NCI-H2171 treated with DMSO at 0.1 percent for 48 hours (cell line): ENCODE results near the gene SOHLH1.

Experiments
- DNase-seq: peaks from one replicate; lab custom pipeline; 2025; lab: John Stamatoyannopoulos, UW

SOHLH1 gene

DNA sequence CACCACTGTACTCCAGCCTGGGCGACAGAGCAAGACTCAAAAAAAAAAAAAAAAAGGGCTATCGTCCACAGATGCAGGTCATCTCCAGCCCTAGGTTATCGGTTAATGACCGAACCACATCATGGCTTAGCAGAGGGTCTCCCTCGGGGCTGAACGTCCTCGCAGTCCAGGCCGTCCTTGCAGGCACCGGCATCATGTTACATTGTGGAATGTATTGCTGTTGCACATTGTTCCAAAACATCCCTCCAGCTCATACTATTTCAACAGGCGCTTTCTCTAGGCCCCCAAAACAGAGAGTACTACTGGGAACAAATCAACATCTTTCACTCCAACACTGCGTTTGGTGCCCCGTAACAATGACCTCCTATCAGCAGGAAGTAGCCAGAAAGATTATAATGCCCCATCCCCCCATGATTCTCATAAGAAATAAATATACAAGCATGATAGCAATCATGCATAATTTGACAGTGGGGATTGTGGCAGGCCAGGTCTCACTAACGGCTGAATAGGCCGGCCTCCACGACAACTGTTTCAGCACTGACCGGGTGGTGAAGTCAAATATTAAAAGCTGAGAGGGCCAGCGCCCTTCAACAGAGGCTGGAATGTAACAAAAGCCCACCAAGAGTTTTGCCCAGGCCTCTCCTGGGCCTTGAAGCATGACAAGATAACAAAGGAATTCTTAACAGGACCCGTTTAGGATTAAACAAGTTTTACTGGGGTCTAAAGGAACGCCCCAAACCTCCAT, 37.3 kb downstream of the SOHLH1 start:
- DNase-seq, result no peak

DNA sequence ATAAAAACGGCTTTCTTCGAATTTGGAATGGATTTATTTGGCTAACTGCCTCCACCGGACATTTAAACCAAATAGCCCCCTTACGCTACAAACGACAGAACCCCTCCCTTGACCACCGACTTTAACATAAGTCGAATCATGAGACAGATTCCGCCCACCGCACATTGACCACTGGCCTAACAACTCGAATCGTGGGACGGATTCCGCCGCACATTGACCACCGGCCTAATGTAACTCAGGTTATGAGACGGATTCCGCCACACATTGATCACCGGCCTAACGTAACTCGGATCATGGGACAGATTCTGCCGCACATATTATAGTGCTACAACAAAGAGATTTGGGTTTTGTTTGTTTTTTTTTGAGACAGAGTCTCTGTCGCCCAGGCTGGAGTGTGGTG, 38.9 kb downstream of the SOHLH1 start:
- DNase-seq, result no peak

DNA sequence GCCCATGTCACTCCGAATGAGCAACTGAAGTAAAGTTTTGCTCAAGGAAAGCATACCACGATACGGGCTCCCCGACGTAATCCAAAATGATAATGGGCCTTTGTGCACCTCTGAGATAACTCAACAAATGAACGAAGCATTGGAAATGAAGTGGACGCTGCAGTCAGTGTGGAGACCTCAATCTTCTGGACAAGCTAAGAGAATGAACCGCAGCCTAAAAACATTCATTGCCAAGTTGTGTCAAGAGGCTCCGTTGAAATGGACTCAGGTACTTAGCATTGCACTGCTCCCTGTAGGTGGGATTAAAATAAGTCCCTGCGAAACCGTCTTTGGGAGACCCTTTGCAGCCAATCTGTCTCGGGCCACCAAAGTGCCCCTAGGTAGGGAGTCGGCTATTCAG, 40.0 kb downstream of the SOHLH1 start:
- no peak for DNase-seq

DNA sequence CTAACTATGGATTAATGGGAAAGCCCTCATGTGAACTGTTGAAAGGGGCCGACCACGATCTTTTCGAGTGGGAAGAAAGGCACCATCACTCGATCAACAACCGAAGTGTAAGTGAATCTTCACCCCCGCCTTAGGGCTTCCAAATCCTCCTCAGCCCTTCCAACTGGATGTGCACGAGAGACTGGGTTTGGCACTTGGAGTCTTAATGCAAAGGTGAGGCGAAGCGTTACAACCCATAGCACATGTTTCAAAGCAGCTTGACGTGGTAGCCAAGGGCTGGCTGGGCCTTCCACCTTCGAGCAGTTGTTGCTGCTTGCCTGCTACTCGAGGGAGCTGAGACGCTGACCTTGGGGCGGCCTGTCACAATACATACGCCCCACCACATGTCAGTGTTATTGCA, 41.9 kb downstream of the SOHLH1 start:
- DNase-seq, result no peak

DNA sequence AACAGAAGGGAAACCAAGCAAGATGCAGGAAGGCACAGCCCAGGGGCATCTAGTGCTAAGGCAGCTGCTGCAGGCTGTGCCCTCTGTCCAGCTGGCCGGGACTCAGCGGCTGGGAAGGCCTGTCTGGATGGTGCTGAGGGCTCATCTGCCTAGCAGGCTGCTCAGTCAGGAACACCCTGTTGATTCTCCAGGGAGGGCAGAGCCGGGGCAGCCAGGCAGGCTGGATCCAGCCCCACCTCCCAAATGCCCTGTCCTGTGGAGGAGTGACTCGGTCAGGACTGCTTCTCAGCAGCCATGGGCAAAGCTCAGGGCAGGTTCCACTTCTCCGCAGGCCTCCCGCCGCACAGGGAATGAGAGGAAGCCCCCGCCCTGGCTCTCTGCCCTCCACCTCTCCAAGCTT, 44.0 kb downstream of the SOHLH1 start:
- DNase-seq, result no peak

DNA sequence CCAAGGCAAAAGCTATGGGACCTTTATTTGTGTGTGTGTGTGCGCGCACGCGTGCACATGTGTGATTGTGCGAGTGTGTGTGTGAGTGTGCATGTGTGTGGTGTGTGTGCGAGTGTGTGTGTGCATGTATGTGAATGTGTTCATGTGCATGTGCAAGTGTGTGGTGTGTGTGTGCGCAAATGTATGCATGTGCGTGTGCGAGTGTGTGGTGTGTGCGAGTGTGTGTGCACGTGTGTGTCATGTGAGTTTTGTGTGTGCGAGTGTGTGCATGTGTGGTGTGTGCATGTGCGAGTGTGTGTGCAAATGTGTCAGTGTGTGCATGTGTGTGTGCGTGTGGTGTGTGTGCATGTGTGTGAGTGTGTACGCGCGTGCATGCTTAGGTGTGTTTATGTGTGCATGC, 48.9 kb downstream of the SOHLH1 start:
- DNase-seq, result no peak

DNA sequence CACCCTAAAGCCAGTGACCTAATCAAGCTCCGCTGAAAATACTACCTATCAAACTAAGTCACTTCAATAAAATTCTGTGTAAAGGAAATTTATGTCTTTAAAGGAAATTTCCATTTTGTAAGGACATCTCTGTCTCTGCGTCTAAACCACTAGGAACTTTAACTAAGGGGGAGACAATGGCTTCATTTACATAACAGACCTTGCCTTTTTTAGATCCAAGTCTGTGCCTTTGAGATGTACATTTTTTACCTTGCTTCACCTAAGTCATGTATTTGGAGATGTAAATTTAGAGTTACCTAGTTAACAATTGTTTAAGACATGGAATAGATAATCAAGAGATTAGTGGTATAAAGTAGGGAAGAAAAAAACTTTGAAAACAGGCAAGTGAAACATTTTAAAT, 49.8 kb downstream of the SOHLH1 start:
- DNase-seq, result no peak

DNA sequence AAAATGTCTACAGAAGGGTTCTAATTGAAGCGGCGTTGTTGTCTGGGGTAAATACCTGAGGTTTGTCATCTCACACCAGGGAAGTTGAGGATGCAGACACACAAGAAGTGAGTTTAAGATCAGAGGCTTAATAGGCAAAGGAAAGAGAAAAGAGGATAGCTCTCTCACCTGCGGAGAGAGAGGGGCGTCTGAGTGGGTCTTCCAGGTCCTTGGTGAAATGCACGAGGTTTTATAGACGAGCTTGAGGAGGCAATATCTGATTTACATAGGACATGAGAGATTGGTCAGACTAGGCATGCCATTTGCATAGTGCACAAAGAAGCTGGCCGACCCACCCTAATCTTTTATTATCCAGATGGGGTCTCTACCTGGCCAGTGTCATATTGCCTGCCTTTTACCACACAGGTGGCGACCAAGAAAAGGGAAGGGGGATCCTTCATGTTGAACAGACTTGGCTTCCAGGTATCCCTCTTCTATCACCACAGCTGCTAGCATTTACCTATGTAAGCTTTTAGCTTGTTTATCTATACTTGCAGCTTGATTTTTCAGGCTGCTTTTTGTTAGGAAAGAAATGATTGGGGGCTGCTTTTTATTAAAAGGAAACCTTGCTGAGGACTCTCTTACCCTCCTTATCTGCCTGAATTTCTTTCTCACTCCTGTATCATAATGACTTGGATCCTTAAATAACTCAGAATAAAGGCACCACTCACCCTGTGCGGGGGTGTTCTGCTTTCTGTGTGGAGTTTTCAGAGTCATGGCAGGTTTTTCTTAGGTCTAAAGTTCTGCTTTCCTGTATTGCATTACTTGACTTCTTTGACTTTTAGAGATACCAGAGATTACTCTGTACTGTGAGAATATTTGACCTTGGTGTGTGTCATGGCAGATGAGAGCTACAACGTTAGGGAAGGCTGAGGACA, 50.5 kb downstream of the SOHLH1 start:
- peak; percentile 21 for DNase-seq

DNA sequence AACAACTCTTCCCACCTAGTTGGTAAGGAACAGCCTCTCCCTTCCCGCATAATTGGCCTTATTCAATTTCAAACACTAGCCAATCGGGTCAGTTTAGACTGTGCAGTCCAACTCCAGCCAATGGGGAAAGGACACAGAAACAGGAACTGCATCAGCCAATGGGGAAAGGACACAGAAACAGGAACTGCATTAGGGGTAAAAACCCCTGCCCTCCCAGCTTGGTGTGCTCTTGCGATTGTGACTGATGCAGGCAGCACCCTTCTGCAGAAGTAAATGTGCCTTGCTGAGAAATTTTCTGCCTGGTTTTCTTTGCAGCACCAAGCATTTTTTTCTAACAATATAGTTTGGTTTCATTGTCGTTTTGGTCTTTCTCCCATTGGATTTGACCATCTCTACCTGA, 51.4 kb downstream of the SOHLH1 start:
- no peak for DNase-seq

DNA sequence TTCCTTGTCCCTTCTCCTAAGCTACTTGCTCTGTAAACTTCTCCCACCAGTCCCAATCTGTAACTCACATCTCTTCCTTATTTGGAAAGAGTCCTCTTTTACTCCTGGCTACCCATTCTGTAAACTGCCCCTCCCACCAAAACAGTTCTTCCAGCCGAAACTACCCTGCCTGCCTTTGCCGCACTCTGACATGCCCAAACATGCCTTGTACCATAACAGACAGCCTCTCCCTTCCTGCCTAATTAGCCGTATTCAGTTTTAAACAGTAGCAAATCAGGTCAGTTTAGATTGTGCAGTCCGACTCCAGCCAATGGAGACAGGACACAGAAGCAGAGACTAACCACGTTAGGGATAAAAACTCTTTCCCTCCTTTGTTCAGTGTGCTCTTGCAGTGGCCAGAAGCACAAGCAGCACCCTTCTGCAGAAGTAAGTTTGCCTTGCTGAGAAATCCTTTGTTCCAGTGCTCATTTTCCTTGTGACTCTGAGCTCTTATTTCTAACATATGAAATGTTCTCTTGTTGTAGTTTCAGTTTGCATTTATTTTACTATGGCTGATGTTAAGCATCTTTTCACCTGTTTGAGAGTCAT, 54.6 kb downstream of the SOHLH1 start:
- DNase-seq, result peak; percentile 39
